Measurements from ENCODE around the gene ITPRIP. TPM values are rescaled to one million over a fixed set of nuclear protein-coding genes. Genes with fewer than 3 reads are reported as not detected.
A peak's percentile ranks its signal among the peaks of the same experiment; 100 is the strongest.

Gene ITPRIP
- total RNA-seq, 1 donor from 2014 or later, result 51.0 TPM

- H3K27me3 ChIP-seq, result no peaks in the 10 kb centered on the region
- H3K36me3 ChIP-seq, result no peaks in the 10 kb centered on the region
- peaks cover 2 to 12% of the 10 kb centered on the region in 2 donors for H3K4me1 ChIP-seq
- TF ChIP-seq, protein P1, sequence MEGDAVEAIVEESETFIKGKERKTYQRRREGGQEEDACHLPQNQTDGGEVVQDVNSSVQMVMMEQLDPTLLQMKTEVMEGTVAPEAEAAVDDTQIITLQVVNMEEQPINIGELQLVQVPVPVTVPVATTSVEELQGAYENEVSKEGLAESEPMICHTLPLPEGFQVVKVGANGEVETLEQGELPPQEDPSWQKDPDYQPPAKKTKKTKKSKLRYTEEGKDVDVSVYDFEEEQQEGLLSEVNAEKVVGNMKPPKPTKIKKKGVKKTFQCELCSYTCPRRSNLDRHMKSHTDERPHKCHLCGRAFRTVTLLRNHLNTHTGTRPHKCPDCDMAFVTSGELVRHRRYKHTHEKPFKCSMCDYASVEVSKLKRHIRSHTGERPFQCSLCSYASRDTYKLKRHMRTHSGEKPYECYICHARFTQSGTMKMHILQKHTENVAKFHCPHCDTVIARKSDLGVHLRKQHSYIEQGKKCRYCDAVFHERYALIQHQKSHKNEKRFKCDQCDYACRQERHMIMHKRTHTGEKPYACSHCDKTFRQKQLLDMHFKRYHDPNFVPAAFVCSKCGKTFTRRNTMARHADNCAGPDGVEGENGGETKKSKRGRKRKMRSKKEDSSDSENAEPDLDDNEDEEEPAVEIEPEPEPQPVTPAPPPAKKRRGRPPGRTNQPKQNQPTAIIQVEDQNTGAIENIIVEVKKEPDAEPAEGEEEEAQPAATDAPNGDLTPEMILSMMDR (IDR thresholded peaks at IDR 0.05), result no peak
- H3K4me3 ChIP-seq, result no peak overlapping the region
- intact Hi-C loops (cut with DNase I), result loop anchor here (2.0 to 5.0 kb wide), 2 partner anchors 47 to 230 kb away; partner anchors contain the start of gene SFR1
- no peak overlapping the region for H3K27ac ChIP-seq
- no peaks in the 10 kb centered on the region for H3K9me3 ChIP-seq
- no peak for DNase-seq (ENCODE audit: low spot score in 2 of 2)
Measured at GRCh38 chr10:104351919-104352318, 13.7 kb upstream of the ITPRIP start.

DNA sequence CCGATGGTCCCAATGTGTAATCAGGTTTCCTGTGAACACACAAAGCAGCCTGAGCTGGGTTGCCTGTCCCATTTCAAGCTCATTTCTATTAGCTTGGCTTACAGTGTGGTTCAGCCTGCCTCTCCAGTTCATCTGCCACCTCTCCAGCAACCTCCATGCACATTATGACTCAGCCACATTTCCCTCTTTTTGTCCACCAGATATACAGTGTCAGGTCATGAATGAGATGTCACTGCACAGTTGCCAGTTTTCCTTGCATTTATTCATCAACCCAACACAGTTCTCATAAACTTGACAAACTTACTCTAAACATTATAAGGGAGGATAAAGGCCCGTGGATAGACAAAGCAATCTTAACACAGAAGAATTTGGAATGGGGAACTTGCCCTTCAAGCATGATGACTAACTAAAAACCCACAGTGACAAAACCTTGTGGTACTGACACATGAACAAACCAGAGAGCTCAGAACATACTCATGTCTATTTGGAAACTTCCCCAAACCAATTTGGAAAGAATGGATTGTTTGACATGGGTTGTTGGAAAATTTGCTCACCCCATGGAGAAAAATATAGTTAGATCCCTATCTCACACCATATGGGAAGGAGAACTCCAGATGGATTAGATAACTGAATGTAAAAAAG lies 12.9 kb upstream of the ITPRIP start:
- Histone ChIP-seq H3K27me3 (no peaks in the 10 kb centered on the region), H3K36me3 (no peaks in the 10 kb centered on the region), H3K4me1 (peaks cover 2 to 12% of the 10 kb centered on the region in 2 donors), H3K4me3 (no peak overlapping the region), H3K9me3 (no peaks in the 10 kb centered on the region), H3K27ac (no peak overlapping the region)
- TF ChIP-seq, protein P1 (IDR thresholded peaks at IDR 0.05), result no peak
- intact Hi-C loops (cut with DNase I), result loop anchor here (5.0 kb wide), 1 partner anchor 229 kb away; the partner anchor contains the start of gene SFR1
- no peak for DNase-seq (ENCODE audit: low spot score in 2 of 2)

DNA sequence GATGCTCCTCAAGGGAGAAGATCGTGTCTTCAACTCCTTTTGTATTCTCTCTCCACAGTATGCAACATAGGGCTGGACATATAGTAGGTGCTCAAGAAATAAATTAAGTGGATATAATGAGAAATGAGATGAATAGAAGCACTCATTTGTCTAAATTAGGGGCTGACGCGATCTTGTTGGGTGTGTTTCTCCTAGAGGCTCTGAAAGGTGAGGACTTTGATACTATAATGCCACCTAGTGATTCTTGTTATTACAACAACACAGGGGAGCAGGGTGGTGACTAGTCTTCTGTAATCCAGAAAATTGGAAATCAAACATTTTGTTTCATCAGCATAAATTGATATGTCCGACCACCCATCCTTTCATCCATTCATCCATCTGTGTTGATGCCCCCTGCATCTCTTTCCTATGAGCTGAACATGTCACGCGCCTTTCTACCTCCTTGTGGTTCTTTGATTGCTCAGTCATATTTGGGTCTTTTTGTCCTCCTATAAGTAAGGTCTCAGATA lies 11.9 kb upstream of the ITPRIP start:
- Histone ChIP-seq H3K4me3 (peak overlapping the region; percentile 21 to 30), H3K4me1 (peaks cover 2 to 12% of the 10 kb centered on the region in 2 donors), H3K9me3 (no peaks in the 10 kb centered on the region), H3K27me3 (no peaks in the 10 kb centered on the region), H3K27ac (peak overlapping the region; percentile 2 to 54), H3K36me3 (no peaks in the 10 kb centered on the region)
- intact Hi-C loops (cut with DNase I), result loop anchor here (1.0 to 5.0 kb wide), 2 partner anchors 59 to 228 kb away; partner anchors contain the start of gene SFR1
- TF ChIP-seq, protein P1 (IDR thresholded peaks at IDR 0.05), result peak; percentile 68 to 70 (median 69)
- DNase-seq (ENCODE audit: low spot score in 2 of 2), result no peak

DNA sequence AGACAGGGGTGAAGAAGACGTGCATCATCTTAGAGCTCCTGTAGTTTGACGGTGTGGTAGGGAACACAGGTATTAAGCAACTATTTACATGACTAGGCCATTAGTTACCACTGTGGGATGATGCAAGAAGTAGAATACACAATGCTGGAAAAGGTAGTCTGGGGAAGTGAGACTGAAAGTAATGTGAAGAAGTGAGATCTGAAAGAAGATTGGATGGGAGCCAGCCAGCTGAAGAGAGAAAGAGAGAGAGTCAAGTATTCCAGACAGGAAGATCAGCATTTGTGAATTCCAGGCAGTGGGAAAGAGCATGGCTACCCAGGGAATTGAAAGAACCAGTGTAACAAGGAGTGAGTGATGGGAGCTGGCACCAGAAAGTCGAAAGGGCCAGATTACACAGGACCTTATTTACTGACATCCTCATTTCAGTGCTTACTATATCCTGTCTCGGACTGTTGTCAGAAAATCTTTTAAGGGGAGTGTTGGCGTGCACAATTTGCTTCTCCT lies 11.4 kb upstream of the ITPRIP start:
- TF ChIP-seq, protein P1 (IDR thresholded peaks at IDR 0.05), result no peak
- Histone ChIP-seq H3K27me3 (no peaks in the 10 kb centered on the region), H3K4me1 (peaks cover 2 to 12% of the 10 kb centered on the region in 2 donors), H3K36me3 (no peaks in the 10 kb centered on the region), H3K4me3 (peak overlapping the region; percentile 21 to 30), H3K27ac (peak overlapping the region; percentile 2 to 54), H3K9me3 (no peaks in the 10 kb centered on the region)
- intact Hi-C loops (cut with DNase I), result loop anchor here (1.0 to 5.0 kb wide), 3 partner anchors 9 to 227 kb away; partner anchors contain the start of gene SFR1
- no peak for DNase-seq (ENCODE audit: low spot score in 2 of 2)

- TF ChIP-seq, protein P1 (IDR thresholded peaks at IDR 0.05), result no peak
- Histone ChIP-seq H3K27ac (no peak overlapping the region), H3K4me1 (peaks cover 2 to 7% of the 10 kb centered on the region in 2 donors), H3K4me3 (no peak overlapping the region), H3K27me3 (no peaks in the 10 kb centered on the region), H3K9me3 (no peaks in the 10 kb centered on the region), H3K36me3 (no peaks in the 10 kb centered on the region)
- intact Hi-C loops (cut with DNase I), result no loop called here
- DNase-seq (ENCODE audit: low spot score in 2 of 2), result no peak
Measured at GRCh38 chr10:104348601-104349000, 10.3 kb upstream of the ITPRIP start.
